ENCODE results near the gene CREB5. TPM values are rescaled to one million over a fixed set of nuclear protein-coding genes. Genes with fewer than 3 reads are reported as not detected.

CREB5 gene
- total and polyA plus RNA-seq, 2 experiments from 2014 or later, result 2.4 to 4.4 TPM

DNA sequence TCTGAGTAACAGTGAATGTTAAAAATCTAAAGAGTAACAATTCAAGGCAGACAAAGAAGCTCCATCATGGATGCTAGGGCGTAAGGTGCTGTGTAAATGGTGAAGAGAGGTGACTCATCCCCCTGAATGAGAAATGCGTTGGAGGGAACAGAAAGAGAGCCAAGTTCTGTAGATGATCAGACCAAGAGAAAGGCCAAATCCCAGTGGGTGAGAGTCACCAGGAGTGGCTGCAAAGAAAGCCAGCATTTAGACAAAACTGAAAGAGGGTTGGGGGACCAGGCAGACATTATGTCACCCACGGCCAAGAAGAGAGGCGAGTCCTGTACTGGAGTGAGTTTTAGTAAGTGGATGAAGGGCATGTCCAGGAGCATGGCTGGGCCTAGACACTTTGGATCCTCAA is 392.7 kb downstream of the CREB5 start:
- no peak overlapping the region for H2AFZ ChIP-seq
- H3K27ac ChIP-seq (ENCODE audit: low read depth), result no peak overlapping the region
- no peaks in the 10 kb centered on the region for H3K36me3 ChIP-seq (ENCODE audit: insufficient read depth)
- no peaks in the 10 kb centered on the region for H3K9me3 Mint-ChIP-seq
- TF ChIP-seq POLR2AphosphoS5 (IDR thresholded peaks at IDR 0.05; ENCODE audit: low read depth), result no peak
- no peaks in the 10 kb centered on the region for H3K36me3 Mint-ChIP-seq (ENCODE audit: low read depth)
- H3K27me3 ChIP-seq (ENCODE audit: insufficient read depth), result no peaks in the 10 kb centered on the region
- no peak overlapping the region for H3K27ac Mint-ChIP-seq
- H3K4me3 ChIP-seq, result no peak overlapping the region
- H3K4me1 ChIP-seq (ENCODE audit: insufficient read depth), result no peaks in the 10 kb centered on the region
- DNase-seq (ENCODE audit: low spot score) (no peak), ATAC-seq (no peak)
- no peak overlapping the region for H3K4me3 Mint-ChIP-seq
- no peak overlapping the region for H3K4me2 ChIP-seq
- H3K79me2 ChIP-seq (replicated peaks; ENCODE audit: insufficient read depth), result no peaks in the 10 kb centered on the region
- H4K20me1 ChIP-seq (replicated peaks; ENCODE audit: insufficient read depth), result no peaks in the 10 kb centered on the region
- H3F3A ChIP-seq (replicated peaks; ENCODE audit: low read depth), result no peaks in the 10 kb centered on the region
- H3K9me2 ChIP-seq (ENCODE audit: insufficient read depth), result no peaks in the 10 kb centered on the region
- peaks cover 1% of the 10 kb centered on the region for H3K27me3 Mint-ChIP-seq (ENCODE audit: insufficient read depth, low read depth, poor library complexity)
- H3K4me1 Mint-ChIP-seq, result peaks cover 4% of the 10 kb centered on the region; the same call in 2 of the 3 replicates

DNA sequence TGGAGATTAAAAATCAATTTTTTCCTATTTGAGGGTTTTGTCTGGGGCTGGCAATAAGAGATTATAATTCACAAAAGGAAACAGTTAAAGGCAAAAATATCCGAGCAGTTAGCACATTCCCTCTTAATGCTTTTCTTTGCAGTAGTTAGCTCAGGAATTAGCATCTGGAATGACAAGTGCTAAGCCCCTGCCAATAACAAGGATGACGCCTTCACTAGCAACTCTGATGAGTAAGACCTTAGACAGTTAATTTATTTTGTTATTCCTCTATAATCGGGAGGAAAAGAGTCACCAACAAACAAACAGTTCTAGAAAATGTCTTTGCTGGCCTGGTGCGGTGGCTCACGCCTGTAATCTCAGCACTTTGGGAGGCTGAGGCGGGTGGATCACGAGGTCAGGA is 394.5 kb downstream of the CREB5 start:
- Histone ChIP-seq H3K9me2 (ENCODE audit: insufficient read depth) (no peaks in the 10 kb centered on the region), H3K27me3 (ENCODE audit: insufficient read depth) (no peaks in the 10 kb centered on the region), H3K79me2 (replicated peaks; ENCODE audit: insufficient read depth) (no peaks in the 10 kb centered on the region), H3K27ac (ENCODE audit: low read depth) (no peak overlapping the region), H2AFZ (no peak overlapping the region), H3K4me1 (ENCODE audit: insufficient read depth) (no peaks in the 10 kb centered on the region), H3K4me3 (no peak overlapping the region), H4K20me1 (replicated peaks; ENCODE audit: insufficient read depth) (no peaks in the 10 kb centered on the region), H3K36me3 (ENCODE audit: insufficient read depth) (no peaks in the 10 kb centered on the region), H3F3A (replicated peaks; ENCODE audit: low read depth) (no peaks in the 10 kb centered on the region), H3K4me2 (no peak overlapping the region)
- no peak for ATAC-seq
- H3K36me3 Mint-ChIP-seq (ENCODE audit: low read depth), result no peaks in the 10 kb centered on the region
- no peak for DNase-seq (ENCODE audit: low spot score)
- no peak overlapping the region for H3K27ac Mint-ChIP-seq
- no peak overlapping the region for H3K4me3 Mint-ChIP-seq
- H3K9me3 Mint-ChIP-seq, result no peaks in the 10 kb centered on the region
- H3K4me1 Mint-ChIP-seq, result peaks cover 4% of the 10 kb centered on the region; the same call in 2 of the 3 replicates
- no peaks in the 10 kb centered on the region for H3K27me3 Mint-ChIP-seq (ENCODE audit: insufficient read depth, low read depth, poor library complexity)
- TF ChIP-seq, protein P1, sequence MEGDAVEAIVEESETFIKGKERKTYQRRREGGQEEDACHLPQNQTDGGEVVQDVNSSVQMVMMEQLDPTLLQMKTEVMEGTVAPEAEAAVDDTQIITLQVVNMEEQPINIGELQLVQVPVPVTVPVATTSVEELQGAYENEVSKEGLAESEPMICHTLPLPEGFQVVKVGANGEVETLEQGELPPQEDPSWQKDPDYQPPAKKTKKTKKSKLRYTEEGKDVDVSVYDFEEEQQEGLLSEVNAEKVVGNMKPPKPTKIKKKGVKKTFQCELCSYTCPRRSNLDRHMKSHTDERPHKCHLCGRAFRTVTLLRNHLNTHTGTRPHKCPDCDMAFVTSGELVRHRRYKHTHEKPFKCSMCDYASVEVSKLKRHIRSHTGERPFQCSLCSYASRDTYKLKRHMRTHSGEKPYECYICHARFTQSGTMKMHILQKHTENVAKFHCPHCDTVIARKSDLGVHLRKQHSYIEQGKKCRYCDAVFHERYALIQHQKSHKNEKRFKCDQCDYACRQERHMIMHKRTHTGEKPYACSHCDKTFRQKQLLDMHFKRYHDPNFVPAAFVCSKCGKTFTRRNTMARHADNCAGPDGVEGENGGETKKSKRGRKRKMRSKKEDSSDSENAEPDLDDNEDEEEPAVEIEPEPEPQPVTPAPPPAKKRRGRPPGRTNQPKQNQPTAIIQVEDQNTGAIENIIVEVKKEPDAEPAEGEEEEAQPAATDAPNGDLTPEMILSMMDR (conservative IDR thresholded peaks at IDR 0.05; ENCODE audit: low read depth in 2 of 2), result no peak
- TF ChIP-seq EZH2 (IDR thresholded peaks at IDR 0.05; ENCODE audit: low read depth, unreplicated experiment), result no peak
- TF ChIP-seq JUNB (IDR thresholded peaks at IDR 0.05; ENCODE audit: unreplicated experiment), result no peak
- TF ChIP-seq ZNF114 (CRISPR knock-in tag; IDR thresholded peaks at IDR 0.05), result no peak
- no peak for TF ChIP-seq ZNF331 (CRISPR knock-in tag; IDR thresholded peaks at IDR 0.05; ENCODE audit: low read depth)
- TF ChIP-seq EZH2phosphoT487 (IDR thresholded peaks at IDR 0.05; ENCODE audit: unreplicated experiment), result no peak
- TF ChIP-seq NANOG (IDR thresholded peaks at IDR 0.05; ENCODE audit: borderline replicate concordance), result no peak
- no peak for TF ChIP-seq ZNF462 (CRISPR knock-in tag; IDR thresholded peaks at IDR 0.05)
- no peak for TF ChIP-seq ETS1 (IDR thresholded peaks at IDR 0.05)
- TF ChIP-seq POLR2AphosphoS5 (IDR thresholded peaks at IDR 0.05; ENCODE audit: low read depth), result no peak
- no peak for TF ChIP-seq STAT1 (IDR thresholded peaks at IDR 0.05; ENCODE audit: unreplicated experiment)
